T-helper 22 cell (primary cell): ENCODE results near the gene PAMR1.

Source experiments
- DNase-seq: peaks from one replicate; pipeline ENCODE4 v3.0.0-alpha.2; 2020; ENCODE audit warnings: low read depth

PAMR1 gene

GRCh38 chr11:35436581-35437250, 88.7 kb downstream of the PAMR1 start:
- no peak for DNase-seq

DNA sequence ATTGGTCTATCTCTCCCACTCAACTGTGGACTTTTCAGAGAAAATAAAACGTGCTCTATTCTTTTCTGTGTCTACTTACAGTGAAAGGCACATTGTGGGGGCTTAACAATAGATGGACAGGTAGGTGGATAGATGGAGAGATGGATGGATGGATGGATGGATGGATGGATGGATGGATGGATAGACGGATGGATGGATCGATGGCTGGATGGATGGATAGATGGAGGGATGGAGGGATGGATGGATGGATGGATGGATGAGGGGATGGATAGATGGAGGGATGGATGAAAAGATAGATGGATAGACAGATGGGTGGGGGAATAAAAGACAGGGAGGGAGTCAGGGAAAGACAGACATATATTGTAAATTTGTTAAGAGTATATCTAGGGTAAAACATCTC, 91.8 kb downstream of the PAMR1 start:
- no peak for DNase-seq

DNA sequence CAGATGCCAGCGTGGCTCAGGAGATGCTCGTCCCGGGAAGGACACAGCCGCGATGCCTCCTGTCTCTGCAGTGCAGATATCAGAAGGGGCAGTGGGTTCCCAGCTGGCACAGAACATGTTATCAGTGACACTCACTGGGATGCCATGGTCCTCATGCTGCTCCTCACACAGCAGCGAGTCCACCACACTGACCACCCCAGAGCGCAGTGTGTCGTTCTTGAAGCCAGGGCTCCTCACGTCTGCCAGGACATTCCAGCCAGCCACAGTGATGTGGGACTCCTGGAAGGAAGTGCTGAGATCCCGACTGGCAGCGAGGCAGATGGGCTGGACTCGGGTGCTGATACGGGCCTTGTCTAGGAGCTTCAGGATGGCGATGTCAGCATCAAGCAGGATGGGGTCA, 93.0 kb downstream of the PAMR1 start:
- no peak for DNase-seq

DNA sequence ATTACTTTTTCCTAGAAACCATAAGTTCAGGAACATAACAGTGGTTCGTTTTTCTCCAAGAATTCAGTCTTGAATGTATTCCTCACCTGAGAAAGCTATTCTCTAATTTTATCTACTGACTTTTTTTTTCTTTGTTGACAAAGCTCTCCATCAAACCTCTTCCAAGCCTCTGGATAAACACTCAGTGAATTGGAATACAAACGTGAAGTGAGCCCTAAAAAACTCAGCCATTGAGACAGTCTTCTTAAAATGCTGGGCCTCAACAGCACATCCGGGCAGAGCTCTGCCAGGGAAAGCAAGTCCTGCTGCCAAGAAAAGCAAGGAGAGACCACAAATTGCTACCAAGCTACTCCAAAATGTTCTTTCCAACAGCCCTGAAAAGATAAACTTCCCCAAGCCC, 98.3 kb downstream of the PAMR1 start:
- no peak for DNase-seq

- no peak for DNase-seq
These were observed 99.1 kb downstream of the PAMR1 start for GRCh38 chr11:35426351-35426750.

- DNase-seq: no peak
These were observed 99.7 kb downstream of the PAMR1 start for GRCh38 chr11:35425603-35426212.

DNA sequence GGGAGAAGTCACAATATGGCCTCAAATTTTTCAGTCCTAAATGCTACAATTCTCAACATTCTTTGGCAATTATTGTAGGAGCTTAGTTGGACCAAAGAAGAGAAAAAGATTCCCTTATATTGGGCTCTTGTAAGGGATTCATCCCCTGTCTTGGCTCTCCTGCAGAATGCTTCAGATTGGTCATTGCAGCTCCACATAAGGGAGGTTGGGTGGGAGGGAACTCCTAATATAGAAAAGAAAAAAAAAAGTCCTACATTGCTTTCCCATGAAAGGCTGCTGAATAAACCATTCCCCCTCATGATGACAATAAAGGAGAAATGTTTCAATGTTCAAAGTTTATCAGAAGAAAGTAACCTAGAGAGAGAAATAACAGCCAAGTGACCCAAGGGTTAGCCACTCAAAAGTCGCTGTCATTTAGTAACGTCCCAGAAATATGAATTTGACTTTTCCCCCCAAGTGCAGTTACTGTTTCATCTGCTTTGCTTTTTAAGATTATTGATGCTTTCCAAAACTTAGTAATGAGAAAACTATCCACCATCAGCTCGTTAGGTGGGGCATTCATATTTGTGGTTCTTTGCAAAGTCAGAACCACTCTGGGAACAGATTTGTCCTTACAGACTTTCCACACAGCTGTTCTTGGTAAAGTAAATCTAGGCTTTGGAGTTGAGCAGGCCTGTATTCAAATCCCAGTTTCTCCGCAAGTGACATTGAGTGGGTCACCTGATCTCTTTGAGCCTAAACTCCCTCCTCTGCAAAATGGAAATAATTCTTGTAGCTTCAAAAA, 101.1 kb downstream of the PAMR1 start:
- no peak for DNase-seq

DNA sequence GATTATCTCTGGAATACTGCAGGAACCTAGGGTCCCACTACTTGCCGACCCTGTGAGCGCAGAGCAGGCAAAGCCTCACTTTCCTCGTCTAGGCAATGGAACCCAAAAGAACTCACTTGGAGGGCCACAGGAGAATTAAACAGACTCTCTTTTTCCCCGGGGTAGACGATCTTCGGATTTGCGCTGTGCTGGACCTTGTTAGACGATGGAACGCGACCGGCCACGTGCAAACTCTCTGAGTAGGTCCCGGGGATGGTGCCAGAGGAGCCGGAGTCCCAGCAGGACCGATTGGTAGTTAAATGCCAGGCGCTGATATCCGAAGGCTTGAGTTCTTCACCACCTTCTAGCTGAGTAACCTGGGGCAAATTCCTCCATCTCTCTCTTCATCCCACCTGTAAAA, 105.0 kb downstream of the PAMR1 start:
- no peak for DNase-seq

DNA sequence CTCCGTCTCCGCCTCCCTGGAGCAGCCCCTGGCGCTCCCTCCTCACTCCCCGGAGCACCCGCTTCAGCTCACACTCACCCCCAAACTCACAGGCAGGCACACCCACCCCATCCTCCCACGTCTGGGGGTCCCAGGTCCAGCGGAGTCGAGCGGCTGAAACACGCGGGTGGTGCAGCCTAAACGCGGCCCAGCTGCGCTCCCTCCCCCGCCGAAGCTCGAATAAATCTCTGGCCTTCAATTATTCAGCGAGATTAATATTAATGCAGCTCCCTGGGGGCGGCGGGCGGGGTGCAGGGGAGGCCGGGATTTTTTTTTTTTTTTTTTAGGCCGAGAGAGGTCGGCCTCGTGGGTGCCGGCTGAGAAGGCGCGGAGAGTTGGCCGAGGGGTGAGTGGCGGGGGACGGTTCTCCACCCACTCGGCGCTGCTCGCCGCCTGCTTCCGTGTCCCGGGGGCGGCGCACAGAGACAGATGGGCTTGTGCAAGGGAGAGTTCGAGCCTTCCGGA, 105.5 kb downstream of the PAMR1 start:
- no peak for DNase-seq

DNA sequence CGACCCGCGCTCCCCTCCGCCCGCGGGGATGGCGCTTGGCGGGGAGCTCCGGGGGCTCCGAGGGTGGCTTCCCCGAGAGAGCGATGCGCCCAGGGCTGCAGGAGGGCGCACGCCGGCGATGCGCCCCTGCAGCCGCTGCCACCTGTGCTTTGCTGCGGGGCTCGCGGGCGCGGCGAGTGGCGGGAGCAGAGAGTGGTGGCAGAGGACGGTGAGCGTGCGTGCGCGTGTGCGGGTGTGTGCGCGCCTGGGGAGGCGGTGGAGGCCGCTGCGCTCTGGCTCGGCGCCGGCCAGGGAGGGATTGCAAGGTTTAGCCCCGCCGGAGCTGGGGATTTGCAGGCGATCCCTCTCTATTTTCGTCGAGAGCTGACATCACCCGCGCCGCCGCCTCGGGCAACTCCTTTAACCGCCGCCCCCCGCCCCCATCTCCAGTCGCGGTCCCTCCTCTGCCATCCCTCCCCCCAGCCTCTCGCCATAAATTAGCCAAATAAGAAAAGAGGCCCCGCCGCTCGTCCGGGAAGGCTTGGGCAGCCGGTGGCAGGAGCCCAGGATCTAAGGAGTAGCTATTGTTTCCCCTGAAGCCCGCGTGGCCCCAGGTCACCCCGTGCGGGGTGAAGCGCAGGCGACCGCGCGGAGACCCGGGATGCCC, 106.1 kb downstream of the PAMR1 start, which contains the start of gene SLC1A2:
SLC1A2 (minus strand) TSS at position 375 of the 646 bp plus-strand sequence. CDS start 592 bp downstream, outside the sequence.
- no peak for DNase-seq

DNA sequence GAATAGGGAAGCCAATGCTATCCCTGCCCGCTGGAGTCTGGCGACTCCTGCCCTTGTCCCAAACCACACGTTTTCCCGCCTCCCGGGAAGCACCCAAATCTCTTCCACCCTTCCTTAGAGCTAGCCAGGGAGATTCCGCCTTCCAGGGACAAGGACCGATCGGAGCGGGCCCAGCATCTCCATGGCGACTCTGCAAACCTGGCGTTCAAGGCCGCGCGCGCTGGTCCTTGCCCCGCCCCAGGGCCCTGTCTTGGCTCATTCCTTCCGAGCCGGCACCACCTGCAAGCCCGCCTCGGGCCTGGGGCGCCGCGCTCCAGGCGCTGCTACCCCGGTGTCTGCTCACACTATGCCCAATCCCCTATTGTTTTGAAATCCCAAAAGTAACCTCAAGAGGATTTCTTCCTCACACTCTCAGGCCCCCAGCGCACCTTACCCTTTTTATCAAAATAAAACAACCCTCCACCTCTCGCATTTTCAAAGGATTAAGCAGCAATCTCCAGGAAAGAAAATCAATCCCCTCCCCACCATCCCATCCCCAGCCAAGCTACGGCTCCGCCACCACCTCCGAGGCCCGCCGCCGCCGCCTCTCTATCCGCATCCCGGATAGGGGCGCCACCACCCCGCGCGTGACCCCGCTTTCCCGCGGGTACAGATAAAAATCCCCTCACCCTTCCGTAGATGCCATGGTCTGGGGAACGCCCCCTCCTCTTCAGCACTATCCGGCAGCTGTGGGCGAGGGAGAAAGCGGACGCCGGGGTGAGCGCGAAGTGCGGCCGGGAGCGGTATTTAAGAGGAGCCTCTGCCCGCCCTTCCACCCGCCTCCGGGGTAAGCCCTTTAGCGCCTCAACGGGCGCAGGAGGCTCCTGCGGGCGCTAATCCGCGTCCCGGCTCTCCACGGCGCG, 106.9 kb downstream of the PAMR1 start:
- DNase-seq: no peak

GRCh38 chr11:35415487-35415886, 109.9 kb downstream of the PAMR1 start:
- DNase-seq: no peak

DNA sequence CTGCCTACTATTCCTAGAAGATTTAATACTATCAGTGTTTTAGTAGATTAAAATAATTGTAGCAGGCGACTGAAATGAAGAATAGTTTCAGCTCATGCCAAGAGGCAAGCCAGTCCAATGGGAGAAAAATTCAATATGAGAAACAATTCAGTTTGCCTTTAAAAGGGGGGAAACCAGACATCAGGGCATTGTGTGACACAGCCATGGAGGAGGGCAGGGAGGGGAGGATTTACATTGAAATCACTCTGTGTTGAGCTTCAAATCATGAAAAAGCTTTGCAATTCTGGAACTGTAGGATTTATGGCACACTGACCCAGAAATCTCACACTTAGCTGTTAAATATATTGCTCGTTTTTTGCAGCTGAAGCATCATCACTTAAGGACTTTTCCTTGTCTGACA, 110.6 kb downstream of the PAMR1 start:
- no peak for DNase-seq

- no peak for DNase-seq
These were observed 111.1 kb downstream of the PAMR1 start for GRCh38 chr11:35414311-35414710.

DNA sequence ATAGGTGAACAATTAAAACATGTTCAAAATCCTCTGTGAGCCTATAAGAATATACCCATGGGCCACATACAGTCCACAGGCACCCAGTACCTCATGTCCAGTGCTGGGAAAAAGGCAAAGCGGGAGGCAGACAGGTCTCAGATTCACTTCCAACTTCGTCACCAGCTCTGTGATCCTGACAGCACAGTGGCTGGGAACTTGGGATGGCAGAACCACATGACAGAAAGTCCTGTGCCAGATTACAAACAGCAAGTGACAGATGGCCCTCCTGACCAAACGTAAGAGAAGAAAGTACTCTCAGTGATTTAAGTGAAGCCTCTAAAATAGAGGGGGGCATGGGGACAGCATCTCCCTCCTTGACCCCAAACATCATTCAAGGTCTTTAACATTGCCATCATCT, 111.8 kb downstream of the PAMR1 start:
- DNase-seq: no peak

GRCh38 chr11:35412285-35412684, 113.1 kb downstream of the PAMR1 start:
- DNase-seq: no peak

GRCh38 chr11:35407041-35407440, 118.4 kb downstream of the PAMR1 start:
- DNase-seq: no peak

GRCh38 chr11:35404388-35404775, 121.0 kb downstream of the PAMR1 start:
- no peak for DNase-seq

GRCh38 chr11:35403765-35404387, 121.5 kb downstream of the PAMR1 start:
- DNase-seq: no peak

DNA sequence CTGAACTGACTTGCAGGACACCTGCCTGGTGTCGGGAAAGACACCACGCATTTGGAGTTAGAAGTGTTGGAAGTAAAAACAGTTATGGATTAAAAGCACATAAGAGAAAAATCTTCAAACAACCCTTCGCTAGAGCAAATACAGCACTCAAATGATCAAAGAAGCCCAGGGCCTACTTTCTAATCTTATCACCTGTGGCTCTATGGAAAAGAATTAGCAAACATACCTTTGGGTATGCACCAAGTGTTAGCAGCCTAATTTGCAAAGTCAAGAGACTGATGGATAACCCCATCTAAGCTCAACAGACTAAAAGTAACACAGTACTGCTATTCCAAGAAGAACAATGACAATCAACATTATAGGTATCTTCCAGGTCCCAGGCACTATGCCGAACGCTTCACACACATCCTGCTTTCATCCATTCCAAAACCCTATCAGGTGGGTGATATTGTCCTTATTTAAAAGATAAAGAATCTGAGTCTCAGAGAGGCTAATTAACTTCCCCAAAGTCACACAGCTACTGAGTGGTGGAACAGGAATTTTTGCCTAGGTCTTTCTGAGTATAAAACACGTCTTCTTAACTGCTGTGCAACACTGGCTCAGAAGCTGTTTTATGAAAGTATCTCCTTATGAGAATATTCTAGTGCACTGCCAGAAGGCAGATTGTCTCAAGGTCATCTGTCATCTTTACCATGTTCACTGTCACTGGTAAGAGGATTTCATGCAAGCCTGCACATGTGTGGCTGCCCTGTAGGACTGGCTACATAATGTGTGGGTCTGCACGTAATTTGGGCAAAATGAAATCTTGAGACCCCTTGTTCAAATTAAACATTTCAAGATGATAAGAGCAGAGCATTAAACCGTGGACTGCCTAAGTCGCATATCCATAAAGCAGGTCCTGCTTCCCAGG, 122.4 kb downstream of the PAMR1 start:
- DNase-seq: no peak
